Endothelial cell of umbilical vein (primary cell): ENCODE measurements around the gene PPM1L.

Experiments
- POLR2A ChIP-seq: IDR thresholded peaks from 2 replicates; pipeline ENCODE4 v1.6.1; 2012; ENCODE audit warnings: low read depth, mild to moderate bottlenecking, control low read depth, low read length
- POLR2AphosphoS5 ChIP-seq: IDR thresholded peaks from 2 replicates; pipeline ENCODE4 v1.6.1; 2012; ENCODE audit warnings: low read depth, mild to moderate bottlenecking, control low read depth, low read length, moderate library complexity; ENCODE audit not compliant: insufficient read depth

DNA sequence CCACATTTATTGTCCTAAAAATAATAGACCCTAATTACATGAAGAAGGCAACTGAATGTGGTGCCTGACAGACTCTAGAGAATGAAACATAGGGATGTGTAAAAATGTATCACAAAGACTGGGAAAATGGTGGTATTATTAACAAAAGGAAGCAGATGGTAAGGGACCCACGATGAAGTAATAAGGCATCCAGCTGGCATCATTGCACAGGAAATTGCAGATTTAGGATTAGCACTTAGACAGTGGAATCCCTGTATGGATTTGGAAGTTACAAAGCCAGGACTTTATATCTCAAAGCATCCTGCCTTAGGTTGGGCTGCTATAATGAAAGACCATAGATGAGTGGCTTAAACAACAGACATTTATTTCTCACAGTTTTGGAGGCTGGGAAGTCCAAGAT is 104.3 kb downstream of the PPM1L start:
- TF ChIP-seq POLR2A = no peak
- no peak for TF ChIP-seq POLR2AphosphoS5
